ENCODE data around the gene ANLN. TPM values are rescaled to one million over a fixed set of nuclear protein-coding genes. Genes with fewer than 3 reads are reported as not detected.

The ANLN gene
- total and polyA plus RNA-seq, 2 donors, result 3.1 to 28.8 TPM

GRCh38 chr7:36403452-36403851 is 13.8 kb downstream of the ANLN start:
- no peaks in the 10 kb centered on the region for H3K9me3 ChIP-seq (ENCODE audit: control insufficient read depth in 2 of 2, insufficient read depth in 1 of 2, low read length in 1 of 2)
- H3K27me3 ChIP-seq (ENCODE audit: control insufficient read depth in 2 of 2, insufficient read depth in 1 of 2, low read length in 1 of 2), result no peaks in the 10 kb centered on the region
- WGBS, result over 99% methylated on average over 7 of the region's 7 CpGs
- H3K36me3 ChIP-seq (ENCODE audit: control insufficient read depth in 2 of 2, insufficient read depth in 2 of 2, low read length in 1 of 2), result peaks cover 32 to 74% of the 10 kb centered on the region in 2 donors
- H3K4me3 ChIP-seq (ENCODE audit: low read length in 2 of 2), result no peak overlapping the region
- no peaks in the 10 kb centered on the region for H3K4me1 ChIP-seq (ENCODE audit: control insufficient read depth in 2 of 2, insufficient read depth in 2 of 2, low read length in 2 of 2)
- DNase-seq (ENCODE audit: low read depth in 6 of 9, low spot score in 9 of 9), result no peak
- no peak overlapping the region for H3K27ac ChIP-seq (ENCODE audit: low read depth in 1 of 2, low read length in 1 of 2)

GRCh38 chr7:36404639-36405408 is 15.2 kb downstream of the ANLN start:
- WGBS, result 97% methylated on average over 7 of the region's 7 CpGs
- no peak overlapping the region for H3K4me3 ChIP-seq (ENCODE audit: low read length in 2 of 2)

GRCh38 chr7:36405409-36405803 is 15.7 kb downstream of the ANLN start:
- no peaks in the 10 kb centered on the region for H3K4me1 ChIP-seq (ENCODE audit: control insufficient read depth in 2 of 2, insufficient read depth in 2 of 2, low read length in 2 of 2)
- WGBS, result 100% methylated on average over 1 of the region's 1 CpG
- peaks cover 29 to 80% of the 10 kb centered on the region in 2 donors for H3K36me3 ChIP-seq (ENCODE audit: control insufficient read depth in 2 of 2, insufficient read depth in 2 of 2, low read length in 1 of 2)
- no peaks in the 10 kb centered on the region for H3K27me3 ChIP-seq (ENCODE audit: control insufficient read depth in 2 of 2, insufficient read depth in 1 of 2, low read length in 1 of 2)
- no peak overlapping the region for H3K27ac ChIP-seq (ENCODE audit: low read depth in 1 of 2, low read length in 1 of 2)
- no peak overlapping the region for H3K4me3 ChIP-seq (ENCODE audit: low read length in 2 of 2)
- no peaks in the 10 kb centered on the region for H3K9me3 ChIP-seq (ENCODE audit: control insufficient read depth in 2 of 2, insufficient read depth in 1 of 2, low read length in 1 of 2)
- DNase-seq (ENCODE audit: low read depth in 6 of 9, low spot score in 9 of 9), result no peak

More at GRCh38 chr7:36404639-36405408, 15.2 kb downstream of the ANLN start:
- H3K27me3 ChIP-seq (ENCODE audit: control insufficient read depth in 2 of 2, insufficient read depth in 1 of 2, low read length in 1 of 2), result no peaks in the 10 kb centered on the region
- no peaks in the 10 kb centered on the region for H3K4me1 ChIP-seq (ENCODE audit: control insufficient read depth in 2 of 2, insufficient read depth in 2 of 2, low read length in 2 of 2)
- H3K36me3 ChIP-seq (ENCODE audit: control insufficient read depth in 2 of 2, insufficient read depth in 2 of 2, low read length in 1 of 2), result peaks cover 31 to 76% of the 10 kb centered on the region in 2 donors
- no peak overlapping the region for H3K27ac ChIP-seq (ENCODE audit: low read depth in 1 of 2, low read length in 1 of 2)
- DNase-seq (ENCODE audit: low read depth in 6 of 9, low spot score in 9 of 9), result no peak
- no peaks in the 10 kb centered on the region for H3K9me3 ChIP-seq (ENCODE audit: control insufficient read depth in 2 of 2, insufficient read depth in 1 of 2, low read length in 1 of 2)

DNA sequence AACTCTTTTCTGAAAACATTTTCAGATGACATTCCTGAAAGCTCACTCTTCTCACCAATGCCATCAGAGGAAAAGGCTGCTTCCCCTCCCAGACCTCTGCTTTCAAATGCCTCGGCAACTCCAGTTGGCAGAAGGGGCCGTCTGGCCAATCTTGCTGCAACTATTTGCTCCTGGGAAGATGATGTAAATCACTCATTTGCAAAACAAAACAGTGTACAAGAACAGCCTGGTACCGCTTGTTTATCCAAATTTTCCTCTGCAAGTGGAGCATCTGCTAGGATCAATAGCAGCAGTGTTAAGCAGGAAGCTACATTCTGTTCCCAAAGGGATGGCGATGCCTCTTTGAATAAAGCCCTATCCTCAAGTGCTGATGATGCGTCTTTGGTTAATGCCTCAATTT is 16.5 kb downstream of the ANLN start:
- no peaks in the 10 kb centered on the region for H3K9me3 ChIP-seq (ENCODE audit: control insufficient read depth in 2 of 2, insufficient read depth in 1 of 2, low read length in 1 of 2)
- H3K4me3 ChIP-seq (ENCODE audit: low read length in 2 of 2), result no peak overlapping the region
- no peaks in the 10 kb centered on the region for H3K4me1 ChIP-seq (ENCODE audit: control insufficient read depth in 2 of 2, insufficient read depth in 2 of 2, low read length in 2 of 2)
- WGBS, result 97% methylated on average over 5 of the region's 5 CpGs
- H3K27me3 ChIP-seq (ENCODE audit: control insufficient read depth in 2 of 2, insufficient read depth in 1 of 2, low read length in 1 of 2), result no peaks in the 10 kb centered on the region
- peaks cover 31 to 80% of the 10 kb centered on the region in 2 donors for H3K36me3 ChIP-seq (ENCODE audit: control insufficient read depth in 2 of 2, insufficient read depth in 2 of 2, low read length in 1 of 2)
- DNase-seq (ENCODE audit: low read depth in 6 of 9, low spot score in 9 of 9), result no peak
- H3K27ac ChIP-seq (ENCODE audit: low read depth in 1 of 2, low read length in 1 of 2), result no peak overlapping the region

DNA sequence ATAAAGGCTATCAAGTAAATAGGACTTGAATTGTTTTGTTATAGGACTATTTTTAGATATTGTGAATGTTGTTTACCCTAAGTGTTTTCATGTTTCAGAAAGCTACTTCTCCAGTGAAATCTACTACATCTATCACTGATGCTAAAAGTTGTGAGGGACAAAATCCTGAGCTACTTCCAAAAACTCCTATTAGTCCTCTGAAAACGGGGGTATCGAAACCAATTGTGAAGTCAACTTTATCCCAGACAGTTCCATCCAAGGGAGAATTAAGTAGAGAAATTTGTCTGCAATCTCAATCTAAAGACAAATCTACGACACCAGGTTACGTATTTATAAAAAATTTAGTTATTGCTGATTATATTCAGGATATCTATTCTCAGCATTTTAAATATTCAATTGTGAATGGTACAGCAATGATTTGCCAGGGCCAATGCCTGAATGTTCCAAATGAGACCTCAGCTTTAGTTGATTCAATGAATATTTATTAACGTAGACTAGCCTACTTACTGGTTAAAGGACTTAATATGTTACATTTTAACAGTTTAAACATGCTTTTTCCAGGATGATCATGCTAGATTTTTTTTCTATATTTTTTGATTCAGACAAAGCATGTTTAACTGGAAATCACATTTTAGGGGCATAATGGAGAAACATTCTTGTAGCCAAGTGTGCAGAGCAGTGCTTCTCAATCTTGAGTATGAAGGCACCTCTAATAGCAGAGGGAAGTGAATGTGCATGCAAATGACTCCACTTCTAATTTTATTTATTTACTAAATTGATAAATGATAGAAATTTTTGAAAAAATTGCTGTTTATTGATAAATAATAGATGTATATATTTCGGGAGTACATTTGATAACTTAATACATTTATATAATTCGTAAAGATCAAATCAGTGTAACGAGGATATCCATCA is 18.2 kb downstream of the ANLN start:
- WGBS, result 99% methylated on average over 8 of the region's 8 CpGs

GRCh38 chr7:36408589-36408988 is 18.9 kb downstream of the ANLN start:
- no peaks in the 10 kb centered on the region for H3K27me3 ChIP-seq (ENCODE audit: control insufficient read depth in 2 of 2, insufficient read depth in 1 of 2, low read length in 1 of 2)
- H3K9me3 ChIP-seq (ENCODE audit: control insufficient read depth in 2 of 2, insufficient read depth in 1 of 2, low read length in 1 of 2), result no peaks in the 10 kb centered on the region
- DNase-seq (ENCODE audit: low read depth in 6 of 9, low spot score in 9 of 9), result no peak
- no peak overlapping the region for H3K4me3 ChIP-seq (ENCODE audit: low read length in 2 of 2)
- over 99% methylated on average over 2 of the region's 2 CpGs for WGBS
- H3K4me1 ChIP-seq (ENCODE audit: control insufficient read depth in 2 of 2, insufficient read depth in 2 of 2, low read length in 2 of 2), result no peaks in the 10 kb centered on the region
- H3K27ac ChIP-seq (ENCODE audit: low read depth in 1 of 2, low read length in 1 of 2), result no peak overlapping the region
- H3K36me3 ChIP-seq (ENCODE audit: control insufficient read depth in 2 of 2, insufficient read depth in 2 of 2, low read length in 1 of 2), result peaks cover 38 to 81% of the 10 kb centered on the region in 2 donors

More for the DNA sequence above, 18.2 kb downstream of the ANLN start:
- Histone ChIP-seq H3K27ac (ENCODE audit: low read depth in 1 of 2, low read length in 1 of 2) (no peak overlapping the region), H3K4me1 (ENCODE audit: control insufficient read depth in 2 of 2, insufficient read depth in 2 of 2, low read length in 2 of 2) (no peaks in the 10 kb centered on the region), H3K4me3 (ENCODE audit: low read length in 2 of 2) (no peak overlapping the region), H3K36me3 (ENCODE audit: control insufficient read depth in 2 of 2, insufficient read depth in 2 of 2, low read length in 1 of 2) (peaks cover 37 to 84% of the 10 kb centered on the region in 2 donors), H3K27me3 (ENCODE audit: control insufficient read depth in 2 of 2, insufficient read depth in 1 of 2, low read length in 1 of 2) (no peaks in the 10 kb centered on the region), H3K9me3 (ENCODE audit: control insufficient read depth in 2 of 2, insufficient read depth in 1 of 2, low read length in 1 of 2) (no peaks in the 10 kb centered on the region)
- no peak for DNase-seq (ENCODE audit: low read depth in 6 of 9, low spot score in 9 of 9)

DNA sequence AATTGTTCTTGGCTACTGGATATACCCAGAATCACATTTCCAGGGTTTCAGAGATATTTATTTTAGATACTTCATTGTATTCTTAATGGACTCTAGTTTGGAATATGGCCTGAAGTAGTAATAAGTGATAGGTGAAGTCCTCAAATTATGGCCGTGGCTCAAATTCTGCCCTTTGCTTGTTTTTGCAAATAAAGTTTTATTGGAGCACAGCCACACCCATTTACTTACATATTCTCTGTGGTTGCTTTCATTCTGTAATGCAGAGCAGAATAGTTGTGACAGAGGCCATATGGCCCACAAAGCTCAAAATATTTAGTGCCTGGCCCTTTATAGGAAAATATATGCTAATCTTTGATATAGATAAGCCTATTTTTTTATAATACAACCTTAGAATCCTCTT is 19.5 kb downstream of the ANLN start:
- Histone ChIP-seq H3K27me3 (ENCODE audit: control insufficient read depth in 2 of 2, insufficient read depth in 1 of 2, low read length in 1 of 2) (no peaks in the 10 kb centered on the region), H3K27ac (ENCODE audit: low read depth in 1 of 2, low read length in 1 of 2) (no peak overlapping the region), H3K4me1 (ENCODE audit: control insufficient read depth in 2 of 2, insufficient read depth in 2 of 2, low read length in 2 of 2) (no peaks in the 10 kb centered on the region), H3K9me3 (ENCODE audit: control insufficient read depth in 2 of 2, insufficient read depth in 1 of 2, low read length in 1 of 2) (no peaks in the 10 kb centered on the region), H3K4me3 (ENCODE audit: low read length in 2 of 2) (no peak overlapping the region), H3K36me3 (ENCODE audit: control insufficient read depth in 2 of 2, insufficient read depth in 2 of 2, low read length in 1 of 2) (peaks cover 32 to 80% of the 10 kb centered on the region in 2 donors)
- no peak for DNase-seq (ENCODE audit: low read depth in 6 of 9, low spot score in 9 of 9)
- WGBS, result 100% methylated on average over 1 of the region's 1 CpG

DNA sequence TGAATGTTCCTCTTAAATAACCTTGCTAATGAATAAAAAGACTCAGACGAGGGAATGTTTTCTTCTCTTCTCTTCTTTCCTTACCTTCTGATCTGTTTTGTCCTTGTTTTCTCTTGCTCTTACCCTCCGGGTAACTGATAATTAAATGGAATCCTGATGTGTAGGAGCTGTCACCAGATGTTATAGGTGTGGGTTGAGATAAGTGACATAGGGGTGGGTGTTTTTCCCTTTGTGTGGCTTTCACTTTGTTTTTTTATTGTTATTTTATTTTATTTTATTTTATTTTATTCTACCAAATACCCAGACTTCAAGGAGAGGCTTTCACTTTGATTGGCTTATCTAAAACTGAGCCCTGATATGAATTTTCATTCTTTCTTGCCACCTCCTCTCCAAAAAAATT is 25.5 kb downstream of the ANLN start:
- H3K4me1 ChIP-seq (ENCODE audit: control insufficient read depth in 2 of 2, insufficient read depth in 2 of 2, low read length in 2 of 2), result no peaks in the 10 kb centered on the region
- no peak overlapping the region for H3K4me3 ChIP-seq (ENCODE audit: low read length in 2 of 2)
- WGBS, result 98% methylated on average over 2 of the region's 2 CpGs
- H3K27ac ChIP-seq (ENCODE audit: low read depth in 1 of 2, low read length in 1 of 2), result no peak overlapping the region
- H3K9me3 ChIP-seq (ENCODE audit: control insufficient read depth in 2 of 2, insufficient read depth in 1 of 2, low read length in 1 of 2), result no peaks in the 10 kb centered on the region
- H3K27me3 ChIP-seq (ENCODE audit: control insufficient read depth in 2 of 2, insufficient read depth in 1 of 2, low read length in 1 of 2), result no peaks in the 10 kb centered on the region
- DNase-seq (ENCODE audit: low read depth in 6 of 9, low spot score in 9 of 9), result no peak
- H3K36me3 ChIP-seq (ENCODE audit: control insufficient read depth in 2 of 2, insufficient read depth in 2 of 2, low read length in 1 of 2), result peaks cover 37 to 77% of the 10 kb centered on the region in 2 donors

- H3K4me1 ChIP-seq (ENCODE audit: control insufficient read depth in 2 of 2, insufficient read depth in 2 of 2, low read length in 2 of 2), result no peaks in the 10 kb centered on the region
- peaks cover 33 to 75% of the 10 kb centered on the region in 2 donors for H3K36me3 ChIP-seq (ENCODE audit: control insufficient read depth in 2 of 2, insufficient read depth in 2 of 2, low read length in 1 of 2)
- H3K9me3 ChIP-seq (ENCODE audit: control insufficient read depth in 2 of 2, insufficient read depth in 1 of 2, low read length in 1 of 2), result no peaks in the 10 kb centered on the region
- DNase-seq (ENCODE audit: low read depth in 6 of 9, low spot score in 9 of 9), result no peak
- H3K27ac ChIP-seq (ENCODE audit: low read depth in 1 of 2, low read length in 1 of 2), result no peak overlapping the region
- no peak overlapping the region for H3K4me3 ChIP-seq (ENCODE audit: low read length in 2 of 2)
- over 99% methylated on average over 3 of the region's 3 CpGs for WGBS
- no peaks in the 10 kb centered on the region for H3K27me3 ChIP-seq (ENCODE audit: control insufficient read depth in 2 of 2, insufficient read depth in 1 of 2, low read length in 1 of 2)
Measured at GRCh38 chr7:36416251-36416650, 26.6 kb downstream of the ANLN start.
